HEK293T (cell line): Measurements from ENCODE around the gene ZNF655.

ENCODE experiments used
- CTCF ChIA-PET: fragments of 350-600 bp; formaldehyde crosslinking; extraction: SDS; loops from one replicate; lab custom pipeline; 2021; ENCODE audit warnings: antibody characterized with exemption, inconsistent platforms; lab: Yijun Ruan, JAX
- POLR2A ChIA-PET: fragments of 350-600 bp; formaldehyde crosslinking; extraction: SDS; loops from one replicate; lab custom pipeline; 2020; ENCODE audit warnings: antibody characterized with exemption, inconsistent platforms; lab: Yijun Ruan, JAX
- DNase-seq: peaks from one replicate; pipeline ENCODE4 v3.0.0; 2012; ENCODE audit warnings: mixed read lengths; ENCODE audit errors: extremely low spot score
- ARNT ChIP-seq: fragments of 450-650 bp; IDR thresholded peaks from 2 replicates; pipeline ENCODE4 v1.6.1; 2017; ENCODE audit warnings: mild to moderate bottlenecking
- BHLHE40 ChIP-seq: fragments of 450-650 bp; IDR thresholded peaks from 2 replicates; pipeline ENCODE4 v1.6.1; 2016; ENCODE audit warnings: mild to moderate bottlenecking, moderate library complexity, borderline replicate concordance
- CTBP1 ChIP-seq: fragments of 450-650 bp; IDR thresholded peaks from 2 replicates; pipeline ENCODE4 v1.6.1; 2016; ENCODE audit warnings: borderline replicate concordance
- ELF4 ChIP-seq: fragments of 450-650 bp; IDR thresholded peaks from 2 replicates; pipeline ENCODE4 v1.6.1; 2017; ENCODE audit warnings: antibody characterized with exemption
- FOXA1 ChIP-seq: fragments of 450-650 bp; IDR thresholded peaks from 2 replicates; pipeline ENCODE4 v1.6.1; 2016; ENCODE audit warnings: mild to moderate bottlenecking
- FOXK2 ChIP-seq: fragments of 450-650 bp; IDR thresholded peaks from 2 replicates; pipeline ENCODE4 v1.6.1; 2016; ENCODE audit warnings: mild to moderate bottlenecking
- FOXM1 ChIP-seq: fragments of 450-650 bp; IDR thresholded peaks from 2 replicates; pipeline ENCODE4 v1.6.1; 2017; ENCODE audit warnings: mild to moderate bottlenecking, borderline replicate concordance
- HDGF ChIP-seq: fragments of 450-650 bp; IDR thresholded peaks from 2 replicates; pipeline ENCODE4 v1.6.1; 2017; ENCODE audit warnings: antibody characterized with exemption, borderline replicate concordance
- L3MBTL2 ChIP-seq: fragments of 450-650 bp; conservative IDR thresholded peaks from 2 replicates; pipeline ENCODE4 v1.6.1; 2016; ENCODE audit warnings: mild to moderate bottlenecking
- LEF1 ChIP-seq: fragments of 450-650 bp; IDR thresholded peaks from 2 replicates; pipeline ENCODE4 v1.6.1; 2017; ENCODE audit warnings: mild to moderate bottlenecking, borderline replicate concordance
- NFRKB ChIP-seq: fragments of 450-650 bp; IDR thresholded peaks from 2 replicates; pipeline ENCODE4 v1.6.1; 2016; ENCODE audit warnings: mild to moderate bottlenecking, moderate library complexity
- PKNOX1 ChIP-seq: fragments of 450-650 bp; IDR thresholded peaks from 2 replicates; pipeline ENCODE4 v1.6.1; 2016
- SP1 ChIP-seq: fragments of 450-650 bp; IDR thresholded peaks from 2 replicates; pipeline ENCODE4 v1.6.1; 2017
- SUZ12 ChIP-seq: fragments of 450-650 bp; IDR thresholded peaks from 2 replicates; pipeline ENCODE4 v1.6.1; 2016; ENCODE audit warnings: mild to moderate bottlenecking
- TARDBP ChIP-seq: fragments of 450-650 bp; IDR thresholded peaks from 2 replicates; pipeline ENCODE4 v1.6.1; 2016
- ZNF384 ChIP-seq: fragments of 450-650 bp; IDR thresholded peaks from 2 replicates; pipeline ENCODE4 v1.6.1; 2016

Gene ZNF655

GRCh38 chr7:99557196-99557607, 1.2 kb upstream of the ZNF655 start:
- ChIA-PET POLR2A (interaction anchor here (1.2 to 3.7 kb wide), 6 partner anchors 20 to 102 kb away, joined by 3 to 31 read pairs (median 10); partner anchors contain the start of genes ZKSCAN5, ZNF394 and ZSCAN25), CTCF (no interaction called here)
- no peak for TF ChIP-seq NFRKB
- DNase-seq: no peak

- no peak for DNase-seq
- CTCF ChIA-PET: no interaction called here
Observed at GRCh38 chr7:99557940-99558305, 519 bp upstream of the ZNF655 start.

GRCh38 chr7:99559175-99559915, 903 bp downstream of the ZNF655 start:
- ChIA-PET CTCF (interaction anchor here (0.6 to 0.8 kb wide), 4 partner anchors 43 to 396 kb away, joined by 3 to 8 read pairs (median 4); no protein-coding TSS in a partner anchor), POLR2A (interaction anchor here (0.9 to 3.7 kb wide), 10 partner anchors 12 to 360 kb away, joined by 3 to 31 read pairs (median 6); partner anchors contain the start of genes BUD31, PDAP1, TRIM4 and ZNF394)
- DNase-seq: no peak
- TF ChIP-seq ARNT (no peak), NFRKB (no peak), PKNOX1 (no peak), ELF4 (no peak), L3MBTL2 (no peak), LEF1 (no peak), CTBP1 (no peak), HDGF (no peak), BHLHE40 (no peak), SUZ12 (no peak), FOXK2 (no peak), SP1 (no peak), FOXM1 (no peak)

More at GRCh38 chr7:99557940-99558305, 519 bp upstream of the ZNF655 start:
- POLR2A ChIA-PET: interaction anchor here (0.6 to 3.7 kb wide), 18 partner anchors 9 to 302 kb away, joined by 3 to 31 read pairs (median 6); partner anchors contain the start of genes BUD31, PDAP1, ZKSCAN5 and ZNF394
- no peak for TF ChIP-seq ELF4
- TF ChIP-seq FOXA1: no peak
- TF ChIP-seq FOXK2: no peak
- no peak for TF ChIP-seq BHLHE40
- TF ChIP-seq L3MBTL2: no peak
- TF ChIP-seq SUZ12: no peak
- TF ChIP-seq NFRKB: no peak
- no peak for TF ChIP-seq TARDBP
- TF ChIP-seq CTBP1: no peak
- TF ChIP-seq FOXM1: no peak
- no peak for TF ChIP-seq PKNOX1
- TF ChIP-seq HDGF: no peak
- TF ChIP-seq SP1: no peak
- TF ChIP-seq ARNT: no peak
- no peak for TF ChIP-seq LEF1
- TF ChIP-seq ZNF384: no peak

GRCh38 chr7:99560834-99561736, 2.6 kb downstream of the ZNF655 start:
- POLR2A ChIA-PET: no interaction called here
- no peak for TF ChIP-seq NFRKB
- no peak for DNase-seq
- CTCF ChIA-PET: no interaction called here

- no peak for DNase-seq
- POLR2A ChIA-PET: no interaction called here
- CTCF ChIA-PET: no interaction called here
- TF ChIP-seq HDGF (no peak), FOXM1 (no peak), CTBP1 (no peak), ELF4 (no peak)
Observed at GRCh38 chr7:99561737-99562051, 3.3 kb downstream of the ZNF655 start.

- ChIA-PET CTCF (no interaction called here), POLR2A (no interaction called here)
- no peak for TF ChIP-seq FOXM1
- TF ChIP-seq FOXK2: no peak
- TF ChIP-seq TARDBP: no peak
- TF ChIP-seq SP1: no peak
- TF ChIP-seq ELF4: no peak
- no peak for TF ChIP-seq L3MBTL2
- TF ChIP-seq BHLHE40: no peak
- TF ChIP-seq NFRKB: no peak
- TF ChIP-seq LEF1: no peak
- TF ChIP-seq ARNT: no peak
- TF ChIP-seq CTBP1: no peak
- no peak for DNase-seq
Observed at GRCh38 chr7:99562114-99562784, 3.8 kb downstream of the ZNF655 start.
